ENCODE data around the gene PBX3. TPM values are rescaled to one million over a fixed set of nuclear protein-coding genes. Genes with fewer than 3 reads are reported as not detected.

Gene PBX3
- total RNA-seq, 1 donor from 2014 or later, result 37.7 TPM

DNA sequence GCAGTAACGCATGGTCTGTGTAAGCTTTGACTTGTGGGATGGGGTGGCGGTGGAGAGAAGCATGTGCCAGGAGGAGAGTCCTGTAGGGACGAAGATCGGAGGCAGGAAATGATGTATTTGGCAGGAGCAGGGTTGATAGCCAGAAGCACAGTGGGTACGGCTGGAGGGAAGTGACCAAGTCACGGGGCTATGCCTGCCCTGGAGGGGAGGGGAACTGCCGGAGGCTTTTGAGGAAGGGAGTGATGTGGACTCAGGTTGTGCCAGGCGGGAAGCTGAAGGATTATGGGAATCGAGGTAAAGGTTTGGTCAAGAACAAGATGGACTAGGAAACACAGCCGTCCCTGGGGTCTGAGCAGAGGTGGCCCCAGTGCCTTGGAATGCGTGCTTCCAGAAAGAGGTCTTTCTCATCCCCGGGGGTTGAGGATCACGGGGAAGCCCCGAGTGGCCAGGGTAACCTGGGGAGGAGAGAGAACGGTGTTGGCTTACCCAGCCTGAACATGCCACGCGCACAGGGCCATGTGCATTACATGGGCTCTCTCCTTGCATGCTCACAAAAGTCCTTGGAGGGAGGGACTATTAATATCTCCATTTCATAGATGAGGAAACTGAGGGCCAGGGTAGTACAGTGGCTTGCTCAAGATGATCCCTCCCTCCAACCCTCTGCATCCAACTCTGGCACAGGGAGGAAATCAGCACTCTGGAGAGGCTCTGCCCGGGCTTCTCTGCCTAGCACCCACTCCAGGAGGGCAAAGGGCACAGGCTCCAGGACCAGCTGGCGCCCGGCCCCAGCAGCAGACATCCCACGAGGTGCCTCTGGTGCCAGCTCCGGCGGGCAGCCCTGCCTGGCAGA is 253.8 kb downstream of the PBX3 start:
- H3K9me3 Mint-ChIP-seq (ENCODE audit: low read depth), result no peaks in the 10 kb centered on the region
- H3K36me3 Mint-ChIP-seq (ENCODE audit: insufficient read depth), result no peaks in the 10 kb centered on the region
- DNase-seq (ENCODE audit: low spot score, unreplicated experiment), result no peak
- no peak overlapping the region for H3K27ac Mint-ChIP-seq
- no peak for TF ChIP-seq CTCF (IDR thresholded peaks at IDR 0.05; ENCODE audit: unreplicated experiment)
- H3K4me3 Mint-ChIP-seq (ENCODE audit: low read depth), result no peak overlapping the region
- H3K4me1 Mint-ChIP-seq (ENCODE audit: low read depth), result no peaks in the 10 kb centered on the region
- H3K27me3 Mint-ChIP-seq, result peaks cover 11% of the 10 kb centered on the region

GRCh38 chr9:126001581-126002225 is 254.5 kb downstream of the PBX3 start:
- Mint-ChIP-seq H3K27me3 (peaks cover 11% of the 10 kb centered on the region), H3K36me3 (ENCODE audit: insufficient read depth) (no peaks in the 10 kb centered on the region), H3K9me3 (ENCODE audit: low read depth) (no peaks in the 10 kb centered on the region), H3K4me1 (ENCODE audit: low read depth) (no peaks in the 10 kb centered on the region), H3K27ac (no peak overlapping the region), H3K4me3 (ENCODE audit: low read depth) (no peak overlapping the region)
- DNase-seq (ENCODE audit: low spot score, unreplicated experiment), result no peak
- TF ChIP-seq CTCF (IDR thresholded peaks at IDR 0.05; ENCODE audit: unreplicated experiment), result no peak

DNA sequence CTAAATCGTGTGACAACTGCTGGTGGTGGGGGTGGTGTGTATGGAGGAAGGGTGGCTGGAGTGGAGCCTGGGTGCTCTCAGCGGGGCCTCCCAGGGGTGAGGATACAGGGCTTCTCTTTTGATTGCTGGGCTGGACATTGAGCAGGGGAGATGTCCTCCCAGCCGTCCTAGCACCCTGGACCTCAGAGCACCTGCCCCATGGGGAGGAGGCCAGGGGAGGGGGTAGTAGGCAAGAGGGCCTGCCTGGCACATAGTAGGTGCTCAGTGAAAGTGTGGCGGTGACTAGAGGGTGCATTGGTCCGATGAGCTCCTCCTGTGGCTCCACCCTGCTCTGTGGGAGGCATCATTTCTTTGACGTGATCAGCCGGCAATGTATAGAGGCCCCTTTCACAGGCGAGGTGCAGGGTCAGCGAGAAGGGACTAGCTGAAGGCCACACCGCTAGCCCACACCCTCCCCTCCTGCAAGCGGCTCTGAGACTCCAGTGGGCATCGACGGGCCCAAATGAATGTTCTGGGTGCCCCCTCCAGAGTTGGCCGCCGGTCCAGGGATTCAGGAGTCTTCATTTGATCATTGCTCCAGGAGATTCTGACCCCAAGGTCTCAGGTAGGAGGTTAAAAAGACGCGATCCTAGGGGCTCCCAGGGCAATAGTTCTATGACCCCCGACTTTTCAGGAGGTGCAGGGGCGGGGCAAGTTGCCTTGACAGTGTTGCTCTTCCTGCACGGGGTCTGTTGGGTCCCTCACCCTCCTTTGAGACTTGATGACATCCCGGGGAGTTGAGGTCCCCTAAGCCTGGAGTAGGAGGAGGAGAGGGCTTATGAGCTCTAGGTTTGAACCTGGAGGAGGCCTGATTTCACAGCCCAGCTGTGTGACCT is 255.5 kb downstream of the PBX3 start:
- Mint-ChIP-seq H3K4me1 (ENCODE audit: low read depth) (no peaks in the 10 kb centered on the region), H3K27me3 (peaks cover 6% of the 10 kb centered on the region), H3K4me3 (ENCODE audit: low read depth) (no peak overlapping the region), H3K36me3 (ENCODE audit: insufficient read depth) (no peaks in the 10 kb centered on the region), H3K9me3 (ENCODE audit: low read depth) (no peaks in the 10 kb centered on the region), H3K27ac (no peak overlapping the region)
- DNase-seq (ENCODE audit: low spot score, unreplicated experiment), result no peak
- TF ChIP-seq CTCF (IDR thresholded peaks at IDR 0.05; ENCODE audit: unreplicated experiment), result no peak

DNA sequence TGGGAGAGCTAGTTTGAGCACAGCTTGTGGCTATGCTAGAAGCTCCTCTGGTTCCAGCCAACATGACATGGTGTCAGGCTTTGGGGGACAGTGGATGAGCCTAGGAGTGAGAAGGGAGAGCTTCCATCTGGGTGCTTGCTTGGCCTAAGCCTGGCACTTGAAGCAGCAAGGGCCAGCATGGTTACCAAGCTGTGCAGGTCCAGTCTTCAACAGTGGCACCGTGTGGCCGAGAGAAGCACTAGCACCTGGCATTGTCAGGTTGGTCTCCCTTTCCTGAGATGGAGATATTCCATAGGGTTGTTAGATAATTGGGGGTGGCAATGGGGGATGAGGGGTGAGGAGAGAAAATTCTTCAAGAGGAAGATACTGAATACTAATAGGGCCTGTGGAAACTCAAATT is 261.9 kb downstream of the PBX3 start:
- Mint-ChIP-seq H3K36me3 (ENCODE audit: insufficient read depth) (no peaks in the 10 kb centered on the region), H3K9me3 (ENCODE audit: low read depth) (peaks cover 9% of the 10 kb centered on the region), H3K4me3 (ENCODE audit: low read depth) (no peak overlapping the region), H3K27me3 (no peaks in the 10 kb centered on the region), H3K27ac (no peak overlapping the region), H3K4me1 (ENCODE audit: low read depth) (no peaks in the 10 kb centered on the region)
- no peak for DNase-seq (ENCODE audit: low spot score, unreplicated experiment)
- no peak for TF ChIP-seq CTCF (IDR thresholded peaks at IDR 0.05; ENCODE audit: unreplicated experiment)

- Mint-ChIP-seq H3K4me3 (ENCODE audit: low read depth) (no peak overlapping the region), H3K4me1 (ENCODE audit: low read depth) (no peaks in the 10 kb centered on the region), H3K27me3 (peaks cover 10% of the 10 kb centered on the region), H3K36me3 (ENCODE audit: insufficient read depth) (no peaks in the 10 kb centered on the region), H3K9me3 (ENCODE audit: low read depth) (no peaks in the 10 kb centered on the region), H3K27ac (no peak overlapping the region)
- no peak for DNase-seq (ENCODE audit: low spot score, unreplicated experiment)
- TF ChIP-seq CTCF (IDR thresholded peaks at IDR 0.05; ENCODE audit: unreplicated experiment), result no peak
These were observed 267.6 kb downstream of the PBX3 start for GRCh38 chr9:126014726-126015125.

All from progenitor cell of endocrine pancreas (in vitro differentiated cells).